ENCODE results near the gene HOMEZ.

GRCh38 chr14:23296012-23296777, 10.3 kb upstream of the HOMEZ start:
- no peak for TF ChIP-seq GATA2 (IDR thresholded peaks at IDR 0.05; ENCODE audit: insufficient read depth, insufficient read length, low read depth, low read length)
- TF ChIP-seq, protein P1, sequence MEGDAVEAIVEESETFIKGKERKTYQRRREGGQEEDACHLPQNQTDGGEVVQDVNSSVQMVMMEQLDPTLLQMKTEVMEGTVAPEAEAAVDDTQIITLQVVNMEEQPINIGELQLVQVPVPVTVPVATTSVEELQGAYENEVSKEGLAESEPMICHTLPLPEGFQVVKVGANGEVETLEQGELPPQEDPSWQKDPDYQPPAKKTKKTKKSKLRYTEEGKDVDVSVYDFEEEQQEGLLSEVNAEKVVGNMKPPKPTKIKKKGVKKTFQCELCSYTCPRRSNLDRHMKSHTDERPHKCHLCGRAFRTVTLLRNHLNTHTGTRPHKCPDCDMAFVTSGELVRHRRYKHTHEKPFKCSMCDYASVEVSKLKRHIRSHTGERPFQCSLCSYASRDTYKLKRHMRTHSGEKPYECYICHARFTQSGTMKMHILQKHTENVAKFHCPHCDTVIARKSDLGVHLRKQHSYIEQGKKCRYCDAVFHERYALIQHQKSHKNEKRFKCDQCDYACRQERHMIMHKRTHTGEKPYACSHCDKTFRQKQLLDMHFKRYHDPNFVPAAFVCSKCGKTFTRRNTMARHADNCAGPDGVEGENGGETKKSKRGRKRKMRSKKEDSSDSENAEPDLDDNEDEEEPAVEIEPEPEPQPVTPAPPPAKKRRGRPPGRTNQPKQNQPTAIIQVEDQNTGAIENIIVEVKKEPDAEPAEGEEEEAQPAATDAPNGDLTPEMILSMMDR (IDR thresholded peaks at IDR 0.05; ENCODE audit: extremely low read depth in 1 of 2, insufficient read depth in 1 of 2, low read depth in 1 of 2, low read length in 2 of 2), result no peak
- no peak for TF ChIP-seq EZH2 (IDR thresholded peaks at IDR 0.05; ENCODE audit: borderline replicate concordance, low read depth, low read length, severe bottlenecking)
- no peak for TF ChIP-seq POLR2A (IDR thresholded peaks at IDR 0.05; ENCODE audit: low read depth, low read length)
- TF ChIP-seq MAX (IDR thresholded peaks at IDR 0.05; ENCODE audit: insufficient read depth, insufficient read length), result no peak

Data from endothelial cell of umbilical vein (primary cell).